HL-60/S4 (cell line): ENCODE data around the gene ACACA.

Experiments used
- in situ Hi-C: fragments of 300-500 bp; cut with MboI; formaldehyde crosslinking; loops from 2 replicates; pipeline ENCODE4 v1.14.3; 2022; ENCODE audit warnings: low sequenced_read_pairs

ACACA gene

GRCh38 chr17:37052450-37052849 is 354.2 kb downstream of the ACACA start:
- in situ Hi-C loops: no loop called here

DNA sequence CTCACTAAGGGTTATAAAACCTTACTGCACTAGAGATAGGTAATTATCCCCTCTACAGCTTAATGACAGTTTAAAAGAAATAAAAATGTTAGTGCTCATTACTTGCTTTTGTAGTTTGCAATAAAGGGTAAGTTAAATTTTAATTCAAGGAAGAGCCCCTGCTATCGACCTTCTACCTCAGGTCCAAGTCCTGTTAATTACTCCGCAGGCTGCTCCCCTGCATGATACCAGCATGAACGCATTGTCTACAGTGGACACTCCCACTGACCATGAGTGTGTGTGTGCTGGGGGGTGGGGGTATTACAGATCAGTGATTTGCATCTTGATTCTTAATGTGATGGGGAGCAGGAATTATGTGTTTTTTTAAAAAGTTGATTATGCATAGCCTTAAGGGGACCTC is 354.8 kb downstream of the ACACA start:
- in situ Hi-C loops: no loop called here

- in situ Hi-C loops: no loop called here
These were observed 355.3 kb downstream of the ACACA start for GRCh38 chr17:37051381-37051780.

- in situ Hi-C loops: no loop called here
These were observed 355.7 kb downstream of the ACACA start for GRCh38 chr17:37050920-37051319.

- in situ Hi-C loops: loop anchor here (25.0 kb wide), 1 partner anchor 412 kb away; no protein-coding TSS in a partner anchor
These were observed 357.8 kb downstream of the ACACA start for GRCh38 chr17:37048811-37049210.

- in situ Hi-C loops: loop anchor here (25.0 kb wide), 1 partner anchor 410 kb away; no protein-coding TSS in a partner anchor
These were observed 359.0 kb downstream of the ACACA start for GRCh38 chr17:37047631-37048104.

DNA sequence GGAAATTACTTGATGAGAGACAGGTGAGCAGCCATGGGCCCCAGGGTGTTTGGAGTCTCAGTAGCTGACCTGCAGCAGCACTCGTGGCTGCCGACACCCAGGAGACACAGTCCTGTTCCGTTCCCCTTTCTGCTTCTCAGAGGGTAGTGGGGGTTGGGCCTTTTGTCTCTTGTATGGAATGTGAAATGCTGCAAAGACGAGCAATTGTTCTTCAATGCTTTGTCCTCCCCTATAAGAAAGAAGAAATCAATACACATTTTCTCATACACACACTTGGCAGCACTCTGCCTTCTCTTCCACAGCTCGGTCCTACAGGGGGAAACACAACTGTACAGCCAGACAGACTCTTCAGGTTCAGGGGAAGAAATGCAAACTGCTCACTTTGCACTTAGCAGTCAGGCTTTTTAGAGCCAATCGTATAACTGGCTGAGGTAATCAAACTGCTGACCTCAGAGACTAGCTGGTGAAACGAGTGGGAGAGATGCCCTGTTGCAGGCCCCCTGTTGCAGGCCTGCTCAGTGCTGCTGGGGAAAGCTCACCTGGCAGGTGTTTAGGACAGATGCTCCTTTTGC is 361.2 kb downstream of the ACACA start:
- in situ Hi-C loops: loop anchor here (25.0 kb wide), 1 partner anchor 408 kb away; no protein-coding TSS in a partner anchor

DNA sequence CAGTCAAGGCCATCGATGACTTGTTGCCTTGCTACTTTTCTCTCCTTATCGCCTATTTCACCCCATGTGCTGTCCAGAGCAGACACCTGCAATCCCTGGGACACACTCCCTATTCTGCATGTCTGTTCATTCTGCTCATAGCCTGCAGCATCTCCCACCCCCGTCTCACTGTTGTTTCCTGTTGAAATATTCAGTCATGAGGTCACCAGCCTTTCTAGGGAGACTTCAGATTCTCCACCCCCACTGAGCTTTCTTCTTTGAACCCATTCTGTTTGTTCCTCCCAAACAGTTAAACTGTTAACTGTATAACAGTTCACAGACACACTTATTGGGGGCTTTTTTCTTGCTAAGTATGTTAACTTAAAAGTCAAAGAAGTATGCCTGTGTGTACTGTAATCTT is 363.4 kb downstream of the ACACA start:
- in situ Hi-C loops: loop anchor here (25.0 kb wide), 1 partner anchor 406 kb away; no protein-coding TSS in a partner anchor

GRCh38 chr17:37041932-37042331 is 364.7 kb downstream of the ACACA start:
- in situ Hi-C loops: loop anchor here (25.0 kb wide), 1 partner anchor 405 kb away; no protein-coding TSS in a partner anchor

DNA sequence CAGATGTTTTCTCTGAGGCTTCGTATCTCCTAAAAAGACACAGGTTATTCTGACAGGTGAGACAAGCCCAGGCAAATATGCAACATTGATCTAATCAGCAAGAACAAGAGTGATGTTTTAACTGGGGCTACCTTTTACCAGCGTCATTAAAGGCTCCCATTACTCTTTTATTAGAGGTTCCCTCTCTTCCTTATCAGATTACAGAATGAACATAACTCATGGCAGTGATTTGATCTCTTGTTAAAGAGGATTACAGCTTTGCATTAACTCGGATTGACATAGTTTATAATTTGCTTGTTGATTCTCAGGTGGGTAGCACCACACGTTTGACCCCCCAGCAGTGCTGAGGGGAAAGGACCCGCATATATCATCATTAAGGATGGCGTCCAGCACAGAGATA is 367.4 kb downstream of the ACACA start:
- in situ Hi-C loops: loop anchor here (25.0 kb wide), 1 partner anchor 402 kb away; no protein-coding TSS in a partner anchor

DNA sequence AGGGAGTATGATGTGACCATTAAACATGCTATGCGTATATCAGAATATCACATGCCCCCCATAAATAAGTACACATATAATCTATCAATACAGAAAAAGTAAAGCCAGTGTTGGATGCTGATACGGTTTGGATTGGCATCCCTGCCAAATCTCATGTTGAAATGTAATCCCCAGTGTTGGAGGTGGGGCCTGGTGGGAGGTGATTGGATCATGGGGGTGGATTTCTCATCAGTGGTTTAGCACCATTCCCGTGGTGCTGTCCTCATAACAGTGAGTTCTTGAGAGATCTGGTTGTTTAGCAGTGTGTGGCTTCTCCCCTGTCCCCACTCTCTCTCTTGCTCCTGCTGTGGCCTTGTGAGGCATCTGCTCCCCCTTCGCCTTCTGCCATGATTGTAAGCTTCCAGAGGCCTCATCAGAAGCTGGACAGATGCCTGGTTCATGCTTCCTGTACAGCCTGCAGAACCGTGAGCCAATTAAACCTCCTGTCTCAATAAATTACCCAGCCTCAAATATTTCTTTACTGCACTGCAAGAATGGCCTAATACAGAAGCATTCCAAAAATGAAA is 369.0 kb downstream of the ACACA start:
- in situ Hi-C loops: loop anchor here (25.0 kb wide), 1 partner anchor 400 kb away; no protein-coding TSS in a partner anchor
